Activated naive CD4-positive, alpha-beta T cell treated with anti-CD3 and anti-CD28 coated beads, Interleukin-2, amount 50 U/mL, for 24 hours (primary cell): ENCODE measurements around the gene EIF5A.

Experiments
- H3K27ac Mint-ChIP-seq: one replicate; pipeline ENCODE4 v1.8.0; 2021; ENCODE audit warnings: mild to moderate bottlenecking, mixed read lengths
- H3K27me3 Mint-ChIP-seq: one replicate; pipeline ENCODE4 v1.8.0; 2021; ENCODE audit warnings: mixed read lengths
- H3K36me3 Mint-ChIP-seq: one replicate; pipeline ENCODE4 v1.8.0; 2021; ENCODE audit warnings: mixed read lengths
- H3K4me1 Mint-ChIP-seq: one replicate; pipeline ENCODE4 v1.8.0; 2021; ENCODE audit warnings: mixed read lengths
- H3K4me3 Mint-ChIP-seq: one replicate; pipeline ENCODE4 v1.8.0; 2021; ENCODE audit warnings: mild to moderate bottlenecking, mixed read lengths
- H3K9me3 Mint-ChIP-seq: one replicate; pipeline ENCODE4 v1.8.0; 2021; ENCODE audit warnings: mixed read lengths

EIF5A gene

GRCh38 chr17:7315570-7316235 is 8.3 kb downstream of the EIF5A start:
- Mint-ChIP-seq H3K4me1 (peaks cover 45% of the 10 kb centered on the region), H3K4me3 (peak overlapping the region; percentile 93), H3K9me3 (no peaks in the 10 kb centered on the region), H3K27ac (peak overlapping the region; percentile 95), H3K27me3 (no peaks in the 10 kb centered on the region), H3K36me3 (peaks cover 17% of the 10 kb centered on the region)

DNA sequence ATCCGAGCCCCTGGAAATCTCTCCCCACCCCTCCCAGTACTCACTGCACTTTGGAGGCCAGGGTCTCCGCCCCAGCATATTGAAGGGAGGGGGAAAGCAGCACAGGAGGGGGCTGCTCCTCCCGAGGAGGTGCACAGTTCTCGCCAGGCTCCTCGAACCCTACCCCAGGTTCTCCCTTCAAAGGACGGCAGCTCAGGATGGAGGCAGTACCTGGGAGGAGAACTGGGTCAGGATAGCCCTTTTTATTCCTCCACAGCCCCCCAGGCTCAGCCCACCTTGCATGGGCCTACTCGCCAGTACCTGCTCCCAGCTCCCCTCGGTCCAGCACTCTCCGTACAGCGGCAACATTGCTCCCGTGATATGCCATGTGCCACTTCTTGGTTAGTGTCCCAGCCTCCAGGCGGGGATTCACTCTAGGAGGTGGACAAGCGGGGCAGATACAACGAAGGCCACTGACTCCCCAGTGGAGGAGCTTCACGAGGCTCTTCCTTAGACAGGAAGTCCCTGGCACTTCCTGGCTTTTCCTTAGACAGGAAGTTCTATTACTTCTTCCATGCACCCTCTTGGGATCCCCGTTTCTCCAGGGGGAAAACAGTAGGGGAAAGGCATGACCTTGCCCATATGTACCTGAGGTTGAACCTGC is 9.9 kb downstream of the EIF5A start:
- peak overlapping the region; percentile 87 for H3K27ac Mint-ChIP-seq
- H3K4me3 Mint-ChIP-seq: peak overlapping the region; percentile 62
- H3K4me1 Mint-ChIP-seq: peaks cover 32% of the 10 kb centered on the region
- no peaks in the 10 kb centered on the region for H3K27me3 Mint-ChIP-seq
- peaks cover 15% of the 10 kb centered on the region for H3K36me3 Mint-ChIP-seq
- H3K9me3 Mint-ChIP-seq: no peaks in the 10 kb centered on the region

GRCh38 chr17:7318121-7318860 is 10.9 kb downstream of the EIF5A start:
- Mint-ChIP-seq H3K4me3 (no peak overlapping the region), H3K4me1 (peaks cover 22% of the 10 kb centered on the region), H3K9me3 (no peaks in the 10 kb centered on the region), H3K27me3 (no peaks in the 10 kb centered on the region), H3K36me3 (peaks cover 6% of the 10 kb centered on the region), H3K27ac (peak overlapping the region; percentile 46)

- Mint-ChIP-seq H3K27ac (peak overlapping the region; percentile 51), H3K27me3 (no peaks in the 10 kb centered on the region), H3K9me3 (no peaks in the 10 kb centered on the region), H3K36me3 (peaks cover 5% of the 10 kb centered on the region), H3K4me1 (peaks cover 6% of the 10 kb centered on the region), H3K4me3 (no peak overlapping the region)
Measured at GRCh38 chr17:7321466-7321865, 14.0 kb downstream of the EIF5A start.

GRCh38 chr17:7322520-7323194 is 15.2 kb downstream of the EIF5A start:
- Mint-ChIP-seq H3K27me3 (no peaks in the 10 kb centered on the region), H3K27ac (no peak overlapping the region), H3K4me3 (no peak overlapping the region), H3K9me3 (no peaks in the 10 kb centered on the region), H3K4me1 (peaks cover 5% of the 10 kb centered on the region), H3K36me3 (peaks cover 5% of the 10 kb centered on the region)

GRCh38 chr17:7323731-7324437 is 16.5 kb downstream of the EIF5A start:
- Mint-ChIP-seq H3K4me1 (peaks cover 17% of the 10 kb centered on the region), H3K27ac (no peak overlapping the region), H3K27me3 (no peaks in the 10 kb centered on the region), H3K9me3 (no peaks in the 10 kb centered on the region), H3K4me3 (no peak overlapping the region), H3K36me3 (peaks cover 5% of the 10 kb centered on the region)

GRCh38 chr17:7324438-7324779 is 17.0 kb downstream of the EIF5A start:
- H3K4me1 Mint-ChIP-seq: peaks cover 17% of the 10 kb centered on the region
- H3K36me3 Mint-ChIP-seq: peaks cover 5% of the 10 kb centered on the region
- H3K27ac Mint-ChIP-seq: no peak overlapping the region
- H3K4me3 Mint-ChIP-seq: no peak overlapping the region
- H3K9me3 Mint-ChIP-seq: no peaks in the 10 kb centered on the region
- no peaks in the 10 kb centered on the region for H3K27me3 Mint-ChIP-seq

GRCh38 chr17:7325031-7325528 is 17.7 kb downstream of the EIF5A start:
- no peak overlapping the region for H3K4me3 Mint-ChIP-seq
- H3K9me3 Mint-ChIP-seq: no peaks in the 10 kb centered on the region
- peaks cover 22% of the 10 kb centered on the region for H3K4me1 Mint-ChIP-seq
- no peaks in the 10 kb centered on the region for H3K27me3 Mint-ChIP-seq
- H3K27ac Mint-ChIP-seq: peak overlapping the region; percentile 59
- peaks cover 5% of the 10 kb centered on the region for H3K36me3 Mint-ChIP-seq

- Mint-ChIP-seq H3K27me3 (no peaks in the 10 kb centered on the region), H3K27ac (no peak overlapping the region), H3K36me3 (peaks cover 5% of the 10 kb centered on the region), H3K4me3 (no peak overlapping the region), H3K4me1 (peaks cover 29% of the 10 kb centered on the region), H3K9me3 (no peaks in the 10 kb centered on the region)
Measured at GRCh38 chr17:7326186-7326585, 18.8 kb downstream of the EIF5A start.

- H3K27me3 Mint-ChIP-seq: no peaks in the 10 kb centered on the region
- no peak overlapping the region for H3K4me3 Mint-ChIP-seq
- no peaks in the 10 kb centered on the region for H3K36me3 Mint-ChIP-seq
- H3K27ac Mint-ChIP-seq: no peak overlapping the region
- H3K4me1 Mint-ChIP-seq: peaks cover 29% of the 10 kb centered on the region
- H3K9me3 Mint-ChIP-seq: no peaks in the 10 kb centered on the region
Measured at GRCh38 chr17:7327056-7327455, 19.6 kb downstream of the EIF5A start.

GRCh38 chr17:7327501-7327900 is 20.1 kb downstream of the EIF5A start:
- Mint-ChIP-seq H3K27me3 (no peaks in the 10 kb centered on the region), H3K4me3 (no peak overlapping the region), H3K9me3 (no peaks in the 10 kb centered on the region), H3K4me1 (peaks cover 34% of the 10 kb centered on the region), H3K27ac (no peak overlapping the region), H3K36me3 (no peaks in the 10 kb centered on the region)

DNA sequence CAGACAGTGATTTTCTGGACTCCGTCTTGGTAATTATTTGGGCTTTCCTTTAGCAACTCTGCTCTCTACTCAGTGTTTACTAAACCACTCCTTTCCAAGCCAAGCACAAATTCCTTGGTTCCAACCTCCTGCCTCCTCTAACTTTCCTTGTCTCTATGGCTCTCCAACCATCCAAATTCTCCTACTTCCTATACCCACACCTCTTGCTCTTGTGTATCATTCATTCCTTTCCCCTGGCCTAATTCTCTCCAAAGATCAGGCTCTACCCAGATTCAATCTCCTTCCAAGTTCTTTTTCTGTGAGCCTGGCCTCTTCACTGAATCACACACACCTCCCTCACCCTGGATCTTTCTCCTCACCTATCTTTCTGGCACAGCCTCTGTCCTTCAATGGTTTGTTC is 20.6 kb downstream of the EIF5A start:
- Mint-ChIP-seq H3K27ac (peak overlapping the region; percentile 44), H3K27me3 (no peaks in the 10 kb centered on the region), H3K36me3 (no peaks in the 10 kb centered on the region), H3K9me3 (no peaks in the 10 kb centered on the region), H3K4me3 (peak overlapping the region; percentile 89), H3K4me1 (peaks cover 38% of the 10 kb centered on the region)

DNA sequence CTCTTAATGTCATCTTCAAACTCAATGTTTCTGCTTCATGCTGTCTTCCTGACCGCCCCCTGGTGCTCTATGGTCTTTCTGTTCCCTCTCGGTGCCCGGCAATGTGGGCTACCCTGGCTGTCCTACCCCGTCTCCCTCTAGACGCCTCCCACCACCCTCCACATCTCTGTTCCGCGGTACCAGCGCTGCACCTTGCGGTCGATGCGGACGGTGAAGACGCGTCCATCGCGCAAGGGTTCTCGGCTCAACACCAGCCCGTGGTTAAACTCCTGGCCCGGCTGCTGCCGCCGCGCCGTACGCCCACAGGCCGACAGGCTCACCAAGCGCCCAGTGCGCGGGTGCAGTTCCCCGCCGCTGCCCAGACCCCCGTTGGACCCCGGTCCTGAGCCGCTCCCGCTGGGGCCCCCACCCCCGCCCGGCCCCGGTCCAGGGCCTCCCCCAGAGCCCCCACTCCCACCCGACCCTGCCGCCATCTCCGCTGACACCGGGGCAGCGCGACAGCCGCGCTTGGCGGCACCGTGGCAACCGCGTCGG is 21.5 kb downstream of the EIF5A start, which contains the start of gene NEURL4:
Gene NEURL4 (minus strand): TSS at position 496 of the 534 bp plus-strand sequence. CDS start 23 bp downstream, at position 473.
- Mint-ChIP-seq H3K4me3 (peak within 1 kb of the TSS; percentile 90), H3K9me3 (no peaks in the 10 kb centered on the region), H3K27ac (peak within 1 kb of the TSS; percentile 99), H3K27me3 (no peaks in the 10 kb centered on the region), H3K4me1 (peaks cover 45% of the 10 kb centered on the region), H3K36me3 (no peaks in the 10 kb centered on the region)

DNA sequence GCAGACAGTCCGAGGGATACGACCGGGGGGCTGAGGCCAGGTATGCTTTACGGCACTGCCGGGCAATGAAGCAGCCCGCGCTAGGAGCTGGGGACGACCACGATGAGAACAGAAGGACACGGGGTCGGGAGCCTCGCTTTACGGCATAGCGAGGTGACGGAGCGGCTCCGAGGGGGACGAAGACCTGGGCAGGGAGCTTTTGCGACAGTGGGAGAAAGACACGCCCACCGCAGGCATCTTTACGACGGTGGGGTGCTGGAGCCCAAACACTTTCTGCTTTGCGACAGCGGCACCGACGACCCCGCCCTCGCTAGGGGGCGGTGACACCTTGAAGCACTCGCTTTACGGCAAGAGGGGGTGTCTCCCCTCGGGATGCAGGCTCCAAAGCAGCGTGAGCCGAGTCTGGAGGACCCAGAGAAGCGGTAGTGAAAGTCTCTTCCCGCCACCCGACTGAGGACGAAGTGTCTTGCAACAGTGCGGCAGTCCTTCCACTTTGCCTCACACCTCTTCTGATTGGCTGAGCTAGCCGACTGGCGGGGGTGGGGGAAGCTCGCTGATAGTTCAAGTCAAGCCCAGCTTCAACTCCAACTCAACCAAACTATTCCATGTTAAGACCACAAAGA is 22.1 kb downstream of the EIF5A start:
- no peaks in the 10 kb centered on the region for H3K27me3 Mint-ChIP-seq
- H3K4me3 Mint-ChIP-seq: peak overlapping the region; percentile 90
- H3K4me1 Mint-ChIP-seq: peaks cover 43% of the 10 kb centered on the region
- no peaks in the 10 kb centered on the region for H3K36me3 Mint-ChIP-seq
- H3K9me3 Mint-ChIP-seq: no peaks in the 10 kb centered on the region
- peak overlapping the region; percentile 99 for H3K27ac Mint-ChIP-seq
